ENCODE measurements around the gene HIGD2A. TPM values are rescaled to one million over a fixed set of nuclear protein-coding genes. Genes with fewer than 3 reads are reported as not detected.

The HIGD2A gene
- total and polyA plus RNA-seq, 2 experiments from 2014 or later, result 109 to 224 TPM

DNA sequence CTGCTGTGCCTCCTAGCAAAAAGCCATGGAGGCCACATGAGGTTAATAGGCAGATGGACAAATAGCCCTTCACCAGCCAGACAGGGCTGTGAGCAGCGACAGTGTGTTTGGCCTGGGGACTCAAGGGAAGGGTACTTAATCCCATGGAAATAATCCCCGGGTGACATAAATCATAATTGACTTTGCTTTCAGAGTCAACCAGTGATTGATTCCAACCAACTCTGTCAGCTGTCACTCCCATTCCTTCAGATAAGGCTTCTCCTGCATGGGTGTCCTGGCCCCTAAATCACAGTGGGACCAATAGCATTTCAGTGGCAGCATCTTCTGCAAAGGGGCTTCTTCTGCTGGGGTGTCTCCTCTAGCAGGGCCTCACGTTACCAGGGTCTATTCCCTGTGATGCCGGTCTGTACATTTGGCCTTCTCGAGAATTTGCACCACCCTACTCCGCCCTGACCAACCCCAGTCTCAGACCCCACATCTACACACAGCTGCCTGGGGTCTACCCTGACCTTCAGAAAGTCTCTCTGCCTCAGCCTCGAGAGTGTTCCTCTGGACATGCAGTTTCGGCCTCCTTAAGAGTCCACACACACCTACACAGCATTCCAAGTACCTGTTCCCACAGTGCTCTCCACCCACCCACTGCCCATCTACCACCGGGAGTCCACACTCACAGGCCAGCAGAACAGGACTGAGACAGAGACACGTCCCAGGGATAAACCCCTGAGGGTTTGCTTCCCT is 24.1 kb downstream of the HIGD2A start:
- H3K9me2 ChIP-seq (replicated peaks; ENCODE audit: insufficient read depth), result no peaks in the 10 kb centered on the region
- TF ChIP-seq, protein P1, sequence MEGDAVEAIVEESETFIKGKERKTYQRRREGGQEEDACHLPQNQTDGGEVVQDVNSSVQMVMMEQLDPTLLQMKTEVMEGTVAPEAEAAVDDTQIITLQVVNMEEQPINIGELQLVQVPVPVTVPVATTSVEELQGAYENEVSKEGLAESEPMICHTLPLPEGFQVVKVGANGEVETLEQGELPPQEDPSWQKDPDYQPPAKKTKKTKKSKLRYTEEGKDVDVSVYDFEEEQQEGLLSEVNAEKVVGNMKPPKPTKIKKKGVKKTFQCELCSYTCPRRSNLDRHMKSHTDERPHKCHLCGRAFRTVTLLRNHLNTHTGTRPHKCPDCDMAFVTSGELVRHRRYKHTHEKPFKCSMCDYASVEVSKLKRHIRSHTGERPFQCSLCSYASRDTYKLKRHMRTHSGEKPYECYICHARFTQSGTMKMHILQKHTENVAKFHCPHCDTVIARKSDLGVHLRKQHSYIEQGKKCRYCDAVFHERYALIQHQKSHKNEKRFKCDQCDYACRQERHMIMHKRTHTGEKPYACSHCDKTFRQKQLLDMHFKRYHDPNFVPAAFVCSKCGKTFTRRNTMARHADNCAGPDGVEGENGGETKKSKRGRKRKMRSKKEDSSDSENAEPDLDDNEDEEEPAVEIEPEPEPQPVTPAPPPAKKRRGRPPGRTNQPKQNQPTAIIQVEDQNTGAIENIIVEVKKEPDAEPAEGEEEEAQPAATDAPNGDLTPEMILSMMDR (IDR thresholded peaks at IDR 0.05; ENCODE audit: poor library complexity), result no peak
- TF ChIP-seq EZH2phosphoT487 (IDR thresholded peaks at IDR 0.05; ENCODE audit: low read depth, severe bottlenecking, unreplicated experiment), result no peak
- no peak for TF ChIP-seq EZH2 (IDR thresholded peaks at IDR 0.05; ENCODE audit: borderline replicate concordance)
- H3K36me3 ChIP-seq (replicated peaks; ENCODE audit: insufficient read depth, low read depth), result no peaks in the 10 kb centered on the region
- no peaks in the 10 kb centered on the region for H3K27me3 ChIP-seq
- H3K79me2 ChIP-seq, result peaks cover 54% of the 10 kb centered on the region
- peak overlapping the region; percentile 96 for H3K4me2 ChIP-seq
- H4K20me1 ChIP-seq (ENCODE audit: insufficient read depth, poor library complexity, severe bottlenecking), result peaks cover 27% of the 10 kb centered on the region
- 86% methylated on average over 10 of the region's 10 CpGs for WGBS (ENCODE audit: low lambda C conversion rate, missing lambda C conversion rate)
- H3K4me3 ChIP-seq, result no peak overlapping the region
- no peak overlapping the region for H3K27ac ChIP-seq
- no peak overlapping the region for H2AFZ ChIP-seq
- H3K9me3 ChIP-seq (ENCODE audit: low read depth), result no peaks in the 10 kb centered on the region
- no peak for DNase-seq (ENCODE audit: low spot score)
- H3K4me1 ChIP-seq (ENCODE audit: insufficient read depth), result peaks cover 16% of the 10 kb centered on the region

DNA sequence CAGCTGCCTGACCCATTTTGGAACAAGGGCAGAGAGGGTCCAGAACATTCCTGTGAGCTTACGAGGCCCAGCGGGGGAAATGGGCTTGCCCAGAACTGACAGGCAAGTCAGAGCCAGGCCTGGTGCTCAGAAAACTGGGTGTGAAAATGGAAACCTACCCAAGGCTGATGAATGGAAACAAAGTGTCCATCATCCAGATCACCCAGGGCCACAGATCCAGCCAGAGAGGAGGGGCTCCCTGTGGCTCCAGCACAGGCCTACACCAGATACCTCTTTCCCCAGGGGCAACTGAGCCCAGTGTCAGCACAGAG is 24.7 kb downstream of the HIGD2A start:
- Histone ChIP-seq H3K27ac (no peak overlapping the region), H3K9me3 (ENCODE audit: low read depth) (no peaks in the 10 kb centered on the region), H3K4me1 (ENCODE audit: insufficient read depth) (peaks cover 20% of the 10 kb centered on the region), H3K9me2 (replicated peaks; ENCODE audit: insufficient read depth) (no peaks in the 10 kb centered on the region), H3K4me2 (peak overlapping the region; percentile 96), H3K27me3 (no peaks in the 10 kb centered on the region), H3K79me2 (peaks cover 54% of the 10 kb centered on the region), H4K20me1 (ENCODE audit: insufficient read depth, poor library complexity, severe bottlenecking) (peaks cover 27% of the 10 kb centered on the region), H3K36me3 (replicated peaks; ENCODE audit: insufficient read depth, low read depth) (no peaks in the 10 kb centered on the region), H3K4me3 (no peak overlapping the region), H2AFZ (no peak overlapping the region)
- DNase-seq (ENCODE audit: low spot score), result no peak
- TF ChIP-seq EZH2 (IDR thresholded peaks at IDR 0.05; ENCODE audit: borderline replicate concordance), result no peak
- TF ChIP-seq, protein P1 (IDR thresholded peaks at IDR 0.05; ENCODE audit: poor library complexity), result no peak
- TF ChIP-seq EZH2phosphoT487 (IDR thresholded peaks at IDR 0.05; ENCODE audit: low read depth, severe bottlenecking, unreplicated experiment), result no peak
- 65% methylated on average over 2 of the region's 2 CpGs for WGBS (ENCODE audit: low lambda C conversion rate, missing lambda C conversion rate)

DNA sequence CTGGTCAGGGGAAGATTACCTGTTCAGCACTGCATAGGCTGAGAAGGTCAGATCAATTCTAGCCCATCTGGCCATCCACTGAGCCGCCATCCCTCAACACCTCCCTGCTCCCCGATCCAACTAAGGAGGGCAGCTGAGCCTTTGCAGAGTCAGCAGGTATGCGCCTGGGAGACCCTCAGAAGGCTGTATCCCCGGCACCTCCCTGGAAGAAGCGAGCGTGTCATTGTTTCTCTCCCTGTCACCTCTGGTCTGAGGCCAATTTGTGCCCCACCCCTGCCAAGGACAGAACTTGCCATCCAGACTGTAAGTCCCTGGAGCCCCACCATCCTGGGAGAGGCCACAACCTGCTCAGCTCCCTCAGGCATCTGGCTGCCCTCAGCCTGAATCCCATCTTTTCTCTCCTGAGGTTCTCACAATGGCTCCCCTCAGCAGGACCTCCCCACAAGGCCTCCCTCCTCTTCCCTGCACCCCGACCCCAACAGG is 25.2 kb downstream of the HIGD2A start:
- H3K4me1 ChIP-seq (ENCODE audit: insufficient read depth), result peaks cover 20% of the 10 kb centered on the region
- H2AFZ ChIP-seq, result no peak overlapping the region
- peaks cover 27% of the 10 kb centered on the region for H4K20me1 ChIP-seq (ENCODE audit: insufficient read depth, poor library complexity, severe bottlenecking)
- H3K79me2 ChIP-seq, result peaks cover 54% of the 10 kb centered on the region
- no peaks in the 10 kb centered on the region for H3K9me2 ChIP-seq (replicated peaks; ENCODE audit: insufficient read depth)
- WGBS (ENCODE audit: low lambda C conversion rate, missing lambda C conversion rate), result 94% methylated on average over 7 of the region's 7 CpGs
- H3K27me3 ChIP-seq, result no peaks in the 10 kb centered on the region
- H3K27ac ChIP-seq, result no peak overlapping the region
- H3K36me3 ChIP-seq (replicated peaks; ENCODE audit: insufficient read depth, low read depth), result no peaks in the 10 kb centered on the region
- H3K9me3 ChIP-seq (ENCODE audit: low read depth), result no peaks in the 10 kb centered on the region
- TF ChIP-seq EZH2 (IDR thresholded peaks at IDR 0.05; ENCODE audit: borderline replicate concordance), result no peak
- TF ChIP-seq EZH2phosphoT487 (IDR thresholded peaks at IDR 0.05; ENCODE audit: low read depth, severe bottlenecking, unreplicated experiment), result no peak
- TF ChIP-seq, protein P1 (IDR thresholded peaks at IDR 0.05; ENCODE audit: poor library complexity), result no peak
- no peak overlapping the region for H3K4me3 ChIP-seq
- no peak for DNase-seq (ENCODE audit: low spot score)
- peak overlapping the region; percentile 96 for H3K4me2 ChIP-seq

Data from hepatocyte (in vitro differentiated cells).